ENCODE data around the gene NFATC1.
"Not testable (repeated sequence)": the region's sequence is repeated elsewhere in the genome, so short reads cannot be mapped to it uniquely, and the experiment has no call there.

Gene NFATC1

DNA sequence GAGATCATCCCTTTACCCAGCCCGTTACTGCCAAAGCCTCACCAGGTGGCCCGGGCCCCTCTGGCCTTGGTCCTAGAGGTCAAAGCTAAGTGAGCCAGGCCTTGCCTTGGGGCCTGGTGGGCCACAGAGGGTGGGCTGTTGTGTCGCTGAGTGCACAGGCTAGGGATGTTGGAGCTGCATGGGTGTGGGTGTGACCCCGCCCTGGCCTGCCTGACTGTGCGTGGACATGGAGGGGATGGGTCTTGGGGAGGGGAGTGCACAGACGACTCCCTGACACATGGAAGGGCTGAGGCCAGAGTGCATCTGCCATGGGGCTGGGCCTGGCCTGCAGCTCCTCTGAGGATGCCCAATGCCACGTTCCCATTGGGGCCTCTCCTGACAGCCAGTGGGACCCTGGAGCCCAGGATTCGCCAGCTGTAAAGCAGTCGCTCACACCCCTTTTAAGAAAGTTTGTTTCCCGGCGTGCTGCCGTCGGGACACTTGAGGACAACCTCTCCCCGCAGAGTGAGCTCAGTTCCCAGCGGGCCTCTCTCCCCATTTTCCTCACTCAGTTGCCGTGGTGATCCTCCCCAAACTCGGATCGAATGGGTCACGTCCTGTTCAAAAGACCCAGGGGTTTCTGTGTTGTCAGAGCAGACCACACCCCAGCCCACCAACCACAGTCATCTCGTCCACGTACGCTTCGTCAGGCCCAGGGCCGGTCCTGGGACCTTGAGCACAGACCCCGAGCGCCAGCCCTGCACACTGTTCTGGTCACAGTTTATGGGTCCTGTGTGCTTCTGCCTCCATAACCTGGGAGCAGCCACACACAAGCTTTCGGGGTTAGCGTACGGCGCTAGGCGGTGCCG, 93.5 kb downstream of the NFATC1 start:
- no peak for DNase-seq (ENCODE audit: low read depth)

DNA sequence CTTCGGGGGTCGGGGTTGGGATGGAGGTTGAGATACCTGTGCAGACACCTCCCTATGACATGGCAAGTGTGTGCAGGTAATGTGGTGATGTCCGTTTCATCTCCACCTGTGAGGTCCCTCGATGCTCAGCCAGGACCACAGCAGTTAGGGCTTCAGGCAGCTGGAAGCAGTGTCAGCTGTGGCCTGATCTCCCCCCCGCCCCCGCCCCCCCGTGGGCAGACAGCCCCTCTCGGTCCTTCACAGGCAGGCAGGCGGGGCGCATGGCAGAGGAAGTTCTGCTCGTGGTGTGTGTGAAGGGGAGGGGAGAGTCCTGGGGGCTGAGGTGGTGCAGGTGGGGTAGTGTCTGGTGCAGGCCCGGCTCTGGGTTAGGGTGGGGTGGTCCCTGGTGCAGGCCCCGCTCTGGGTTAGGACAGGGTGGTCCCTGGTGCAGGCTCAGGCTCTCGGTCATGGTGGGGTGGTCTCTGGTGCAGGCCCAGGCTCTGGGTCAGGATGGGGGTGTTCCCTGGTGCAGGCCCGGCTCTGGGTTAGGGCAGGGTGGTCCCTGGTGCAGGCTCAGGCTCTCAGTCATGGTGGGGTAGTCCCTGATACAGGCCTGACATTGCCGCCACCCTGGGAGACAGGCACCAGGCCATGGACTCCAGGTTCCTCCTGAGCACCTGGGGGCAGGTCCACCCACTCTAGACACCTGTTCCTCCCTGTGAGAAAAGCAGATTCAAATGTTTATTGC, 94.3 kb downstream of the NFATC1 start:
- DNase-seq (ENCODE audit: low read depth), result no peak

DNA sequence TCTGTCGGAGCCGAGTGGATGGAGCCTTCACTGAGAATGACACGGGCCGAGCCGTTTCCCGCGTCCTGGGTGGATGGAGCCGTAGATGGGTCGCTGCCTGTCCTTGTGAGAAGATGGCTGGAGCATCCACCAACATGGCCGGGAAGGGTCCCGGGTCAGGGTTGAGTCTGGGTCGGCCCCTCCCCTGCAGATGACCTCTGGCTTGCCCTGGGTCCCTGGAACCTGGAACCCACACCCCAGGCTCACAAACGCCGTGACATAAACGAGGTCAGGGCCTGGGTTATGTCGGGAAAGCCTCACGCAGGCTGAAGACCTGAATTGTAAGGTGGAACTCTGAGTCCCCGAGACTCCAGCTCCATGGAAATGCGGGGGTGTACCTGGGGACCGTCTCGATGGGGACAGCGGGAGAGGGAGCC, 94.9 kb downstream of the NFATC1 start:
- no peak for DNase-seq (ENCODE audit: low read depth)

GRCh38 chr18:79491081-79491551, 95.4 kb downstream of the NFATC1 start:
- DNase-seq (ENCODE audit: low read depth), result no peak

GRCh38 chr18:79493211-79493800, 97.6 kb downstream of the NFATC1 start:
- no peak for DNase-seq (ENCODE audit: low read depth)

- no peak for DNase-seq (ENCODE audit: low read depth)
Measured at GRCh38 chr18:79493801-79494211, 98.1 kb downstream of the NFATC1 start.

DNA sequence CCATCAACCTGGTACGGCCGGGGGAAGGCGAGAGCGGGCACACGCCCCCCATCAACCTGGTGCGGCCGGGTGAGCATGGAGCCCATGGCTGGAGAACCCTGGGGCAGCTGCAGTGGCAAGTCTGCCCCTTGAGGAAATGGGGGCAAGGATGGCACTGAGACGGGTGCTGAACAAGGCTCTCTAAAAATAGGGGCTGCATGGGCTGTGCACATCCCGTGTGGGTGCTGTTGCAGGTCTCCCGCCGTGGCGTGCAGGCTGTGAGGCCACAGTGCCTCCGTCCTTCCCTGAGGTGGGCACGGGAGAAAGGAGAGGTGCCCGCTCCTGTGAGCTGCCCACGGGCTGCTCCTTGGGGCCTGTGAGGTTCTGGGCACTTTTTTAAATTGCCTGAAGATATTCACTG, 99.2 kb downstream of the NFATC1 start:
- DNase-seq (ENCODE audit: low read depth), result no peak

- DNase-seq (ENCODE audit: low read depth), result no peak
Measured at GRCh38 chr18:79495591-79496071, 99.9 kb downstream of the NFATC1 start.

DNA sequence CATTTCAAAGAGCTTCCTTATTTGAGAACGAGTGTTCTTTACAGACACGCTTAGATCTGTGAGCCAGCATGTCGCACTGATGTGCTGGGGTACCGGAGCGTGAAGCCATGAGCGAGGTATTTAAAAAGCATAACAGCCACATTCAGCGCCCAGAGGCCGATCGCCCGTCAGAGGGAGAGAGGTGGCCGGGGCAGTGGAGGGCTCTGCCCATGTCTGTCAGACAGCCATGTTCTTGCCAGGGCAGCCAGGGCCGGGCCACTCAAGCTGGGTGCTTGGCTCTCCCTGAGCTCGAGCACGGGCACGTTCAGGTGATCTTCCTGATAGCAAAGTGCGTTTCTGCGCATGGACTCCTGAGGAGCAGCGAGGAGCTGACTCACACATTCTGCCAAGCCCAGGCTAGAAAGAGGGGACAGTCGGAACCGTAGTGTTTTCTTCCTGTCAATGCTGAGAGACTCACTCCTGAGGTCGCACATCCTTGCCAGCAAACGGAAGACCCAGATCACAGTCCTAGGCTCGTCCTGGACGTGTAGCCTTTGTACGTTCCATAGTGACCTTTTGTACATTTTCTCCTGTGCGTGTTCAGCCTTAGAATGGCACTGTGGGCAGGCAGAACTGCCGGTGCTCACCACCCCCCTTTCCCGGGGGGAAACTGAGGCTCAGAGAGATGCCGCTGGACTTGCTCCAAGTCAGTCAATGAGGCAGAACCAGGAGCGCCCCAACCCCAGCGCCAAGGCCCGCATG, 100.7 kb downstream of the NFATC1 start:
- no peak for DNase-seq (ENCODE audit: low read depth)

- DNase-seq (ENCODE audit: low read depth), result no peak
Measured at GRCh38 chr18:79496978-79497637, 101.4 kb downstream of the NFATC1 start.

GRCh38 chr18:79497638-79498081, 101.9 kb downstream of the NFATC1 start:
- DNase-seq (ENCODE audit: low read depth), result no peak

DNA sequence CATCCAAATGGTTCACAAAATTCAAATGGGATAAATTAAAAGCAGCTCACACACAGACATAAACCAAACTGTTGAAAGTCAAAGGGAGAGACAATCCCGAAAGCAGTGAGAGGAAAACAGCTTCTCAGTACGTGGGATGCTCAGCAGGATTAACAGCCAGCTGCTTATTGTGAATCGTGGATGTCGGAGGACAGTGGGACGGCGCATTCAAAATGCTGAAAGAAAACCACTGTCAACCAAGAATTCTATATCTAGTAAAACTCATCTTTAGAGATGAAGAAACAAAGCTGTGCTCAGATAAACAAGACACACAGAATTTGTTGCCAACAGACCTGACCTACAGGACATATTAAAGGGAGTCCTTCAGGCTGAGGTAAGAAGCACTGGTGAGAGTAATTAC, 102.9 kb downstream of the NFATC1 start:
- no peak for DNase-seq (ENCODE audit: low read depth)

GRCh38 chr18:79501006-79501405, 105.3 kb downstream of the NFATC1 start:
- no peak for DNase-seq (ENCODE audit: low read depth)

DNA sequence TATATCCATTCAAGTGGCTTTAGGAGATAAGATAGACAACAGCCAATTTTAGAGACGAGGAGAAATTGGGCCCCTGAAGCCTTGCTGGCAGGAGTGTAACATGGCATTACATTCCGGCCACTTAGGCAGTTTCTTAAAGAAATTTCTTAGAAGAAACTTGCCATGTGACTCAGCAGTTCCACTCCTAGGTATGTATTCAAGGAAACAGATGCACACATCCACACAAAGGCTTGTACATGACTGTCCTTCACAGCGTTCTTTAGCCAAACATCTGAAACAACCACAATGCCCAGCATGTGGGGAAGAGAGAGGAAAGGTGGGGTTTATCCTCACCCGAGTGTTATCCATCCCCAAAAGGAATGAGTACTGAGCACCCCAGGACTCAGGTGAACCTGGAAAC, 107.1 kb downstream of the NFATC1 start:
- no peak for DNase-seq (ENCODE audit: low read depth)

DNA sequence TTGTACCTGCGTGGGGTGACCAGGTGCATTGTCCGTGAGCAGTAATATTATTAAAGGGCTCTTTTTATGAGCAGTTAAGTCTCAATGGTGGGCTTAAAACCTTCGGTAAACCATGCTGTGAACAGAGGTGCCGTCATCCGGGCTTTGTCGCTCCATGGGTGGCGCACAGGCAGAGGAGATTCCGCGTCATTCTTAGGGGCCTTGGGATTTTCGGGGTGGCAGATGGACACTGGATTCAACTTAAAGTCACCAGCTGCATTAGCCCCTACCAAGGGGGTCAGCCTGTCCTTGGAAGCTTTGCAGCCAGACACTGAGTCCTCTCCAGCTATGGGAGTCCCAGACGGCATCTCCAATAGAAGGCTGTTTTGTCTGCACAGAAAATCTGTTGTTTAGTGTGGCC, 107.7 kb downstream of the NFATC1 start:
- no peak for DNase-seq (ENCODE audit: low read depth)

- no peak for DNase-seq (ENCODE audit: low read depth)
Measured at GRCh38 chr18:79504034-79504433, 108.3 kb downstream of the NFATC1 start.

GRCh38 chr18:79504495-79504894, 108.8 kb downstream of the NFATC1 start:
- not testable (repeated sequence) for DNase-seq (ENCODE audit: low read depth)

- not testable (repeated sequence) for DNase-seq (ENCODE audit: low read depth)
Measured at GRCh38 chr18:79505465-79505864, 109.7 kb downstream of the NFATC1 start.

DNA sequence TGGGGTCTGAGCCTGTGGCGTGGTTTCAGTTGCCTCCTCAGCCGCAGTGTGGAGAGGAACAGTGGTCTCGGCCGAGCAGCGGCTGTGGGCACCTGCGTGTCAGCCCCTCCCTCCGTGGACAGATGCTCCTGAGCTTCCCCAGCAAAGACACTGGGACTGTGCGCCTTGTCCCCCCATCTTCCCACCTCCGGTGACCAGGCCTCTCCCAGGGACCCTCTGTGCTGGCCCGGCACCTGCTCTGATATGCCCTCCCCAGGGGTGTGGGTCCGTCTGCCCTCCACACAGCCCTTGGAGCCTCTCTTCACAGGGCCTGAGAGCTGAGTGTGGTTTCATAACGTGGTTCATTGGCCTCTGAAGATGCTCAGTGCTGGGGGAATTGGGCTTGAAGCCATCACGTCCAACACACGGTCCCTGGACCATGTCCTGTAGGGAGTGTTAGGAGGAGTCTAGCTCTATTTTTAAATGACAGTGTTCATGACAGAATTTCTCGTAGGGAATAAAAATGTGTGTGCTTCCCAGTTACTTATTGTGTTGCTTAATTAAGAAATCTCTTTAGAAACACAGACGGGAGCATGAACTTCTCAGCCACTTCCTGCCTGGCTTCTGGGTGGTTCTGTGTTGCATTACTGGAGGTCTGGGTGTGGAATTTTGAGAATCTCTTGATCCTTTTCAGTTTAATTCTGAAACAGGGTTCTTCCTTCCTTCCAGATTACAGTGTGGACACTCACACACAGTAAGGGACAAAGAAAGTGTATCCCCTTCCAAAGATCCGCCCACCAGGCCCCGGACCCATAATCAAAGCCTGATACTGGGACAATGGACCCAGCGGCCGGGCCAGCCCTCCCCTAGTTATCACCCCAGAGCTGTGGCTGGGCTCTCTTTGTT, 110.7 kb downstream of the NFATC1 start:
- DNase-seq (ENCODE audit: low read depth), result no peak

DNA sequence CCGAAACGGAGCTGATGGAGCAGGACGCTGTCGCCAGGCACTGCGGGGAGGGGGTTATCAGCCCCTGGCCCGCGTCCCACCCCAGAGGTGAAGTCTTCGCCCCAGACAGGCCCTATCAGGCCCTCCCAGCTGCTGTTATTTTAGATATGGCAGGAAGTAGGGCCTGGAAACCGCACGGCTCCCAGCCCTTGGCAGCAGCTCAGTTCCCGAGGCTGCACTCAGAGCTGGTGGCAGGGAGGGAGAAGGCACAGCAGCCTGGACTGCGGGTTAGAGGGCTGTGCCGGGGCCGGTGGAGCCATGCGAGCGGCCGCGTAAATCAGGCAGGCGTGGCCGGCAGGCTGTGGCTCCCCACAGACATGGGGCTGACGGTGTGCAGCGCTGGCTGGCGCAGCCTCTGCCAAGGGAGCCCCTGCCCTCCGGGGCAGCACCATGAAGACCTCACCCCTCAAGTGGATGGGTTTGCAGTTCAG, 111.4 kb downstream of the NFATC1 start:
- DNase-seq (ENCODE audit: low read depth), result no peak

Measured in stimulated activated CD8-positive, alpha-beta memory T cell treated with anti-CD3 and anti-CD28 coated beads, Interleukin-15, amount 100 ng/mL, for 24 hours (primary cell).